ENCODE measurements around the gene BNIP1. TPM values are rescaled to one million over a fixed set of nuclear protein-coding genes. Genes with fewer than 3 reads are reported as not detected.
"Not testable (repeated sequence)": the region's sequence is repeated elsewhere in the genome, so short reads cannot be mapped to it uniquely, and the experiment has no call there.

BNIP1 gene
- total and polyA plus RNA-seq, 2 experiments from 2014 or later: 13.7 to 14.1 TPM

GRCh38 chr5:173148354-173148753 is 4.0 kb downstream of the BNIP1 start:
- in situ Hi-C loops (cut with MboI): loop anchor here (10.0 to 25.0 kb wide), 2 partner anchors 164 to 436 kb away; partner anchors contain the start of gene ATP6V0E1
- Histone ChIP-seq H3K4me3 (no peak overlapping the region), H3K4me2 (ENCODE audit: unreplicated experiment) (no peak overlapping the region), H3K4me1 (ENCODE audit: insufficient read depth) (no peaks in the 10 kb centered on the region), H3K79me2 (ENCODE audit: insufficient read depth) (no peaks in the 10 kb centered on the region), H3F3A (ENCODE audit: insufficient read depth) (no peaks in the 10 kb centered on the region), H4K20me1 (ENCODE audit: insufficient read depth) (no peaks in the 10 kb centered on the region), H3K36me3 (ENCODE audit: low read depth) (peaks cover 21% of the 10 kb centered on the region), H3K27me3 (replicated peaks; ENCODE audit: insufficient read depth) (no peaks in the 10 kb centered on the region), H2AFZ (no peak overlapping the region), H3K9ac (no peak overlapping the region), H3K27ac (no peak overlapping the region), H3K9me3 (ENCODE audit: low read depth) (no peaks in the 10 kb centered on the region), H3K9me2 (ENCODE audit: insufficient read depth) (no peaks in the 10 kb centered on the region)
- WGBS, 2 experiments (ENCODE audit: low coverage in 1 of 2, low lambda C conversion rate in 2 of 2, missing lambda C conversion rate in 2 of 2): 68 to 82% methylated on average over 2 of the region's 2 CpGs
- DNase-seq: no peak
- TF ChIP-seq EZH2 (IDR thresholded peaks at IDR 0.05; ENCODE audit: insufficient read depth, poor library complexity, severe bottlenecking) (no peak), EZH2phosphoT487 (IDR thresholded peaks at IDR 0.05; ENCODE audit: insufficient read depth, low read depth) (no peak)

- no peak overlapping the region for H3K9ac ChIP-seq
- no peaks in the 10 kb centered on the region for H3K9me2 ChIP-seq (ENCODE audit: insufficient read depth)
- no peaks in the 10 kb centered on the region for H4K20me1 ChIP-seq (ENCODE audit: insufficient read depth)
- DNase-seq: no peak
- H3K4me2 ChIP-seq (ENCODE audit: unreplicated experiment): no peak overlapping the region
- in situ Hi-C loops (cut with MboI): loop anchor here (25.0 kb wide), 1 partner anchor 435 kb away; no protein-coding TSS in a partner anchor
- H3K4me3 ChIP-seq: no peak overlapping the region
- no peaks in the 10 kb centered on the region for H3K27me3 ChIP-seq (replicated peaks; ENCODE audit: insufficient read depth)
- H3K9me3 ChIP-seq (ENCODE audit: low read depth): no peaks in the 10 kb centered on the region
- TF ChIP-seq EZH2 (IDR thresholded peaks at IDR 0.05; ENCODE audit: insufficient read depth, poor library complexity, severe bottlenecking) (no peak), EZH2phosphoT487 (IDR thresholded peaks at IDR 0.05; ENCODE audit: insufficient read depth, low read depth) (no peak)
- H3K79me2 ChIP-seq (ENCODE audit: insufficient read depth): no peaks in the 10 kb centered on the region
- 91 to 93% methylated on average over 5 of the region's 5 CpGs for WGBS, 2 experiments (ENCODE audit: low coverage in 1 of 2, low lambda C conversion rate in 2 of 2, missing lambda C conversion rate in 2 of 2)
- no peaks in the 10 kb centered on the region for H3K4me1 ChIP-seq (ENCODE audit: insufficient read depth)
- no peak overlapping the region for H2AFZ ChIP-seq
- H3F3A ChIP-seq (ENCODE audit: insufficient read depth): no peaks in the 10 kb centered on the region
- peaks cover 28% of the 10 kb centered on the region for H3K36me3 ChIP-seq (ENCODE audit: low read depth)
- H3K27ac ChIP-seq: no peak overlapping the region
Measured at GRCh38 chr5:173152547-173152946, 8.2 kb downstream of the BNIP1 start.

GRCh38 chr5:173153842-173154241 is 9.5 kb downstream of the BNIP1 start:
- 87 to 95% methylated on average over 7 of the region's 7 CpGs for WGBS, 2 experiments (ENCODE audit: low coverage in 1 of 2, low lambda C conversion rate in 2 of 2, missing lambda C conversion rate in 2 of 2)
- Histone ChIP-seq H3K79me2 (ENCODE audit: insufficient read depth) (no peaks in the 10 kb centered on the region), H3K27ac (no peak overlapping the region), H3K4me2 (ENCODE audit: unreplicated experiment) (no peak overlapping the region), H3K4me3 (no peak overlapping the region), H2AFZ (no peak overlapping the region), H3K4me1 (ENCODE audit: insufficient read depth) (no peaks in the 10 kb centered on the region), H3K27me3 (replicated peaks; ENCODE audit: insufficient read depth) (no peaks in the 10 kb centered on the region), H3K36me3 (ENCODE audit: low read depth) (peaks cover 23% of the 10 kb centered on the region), H3K9ac (no peak overlapping the region), H3F3A (ENCODE audit: insufficient read depth) (no peaks in the 10 kb centered on the region), H3K9me2 (ENCODE audit: insufficient read depth) (no peaks in the 10 kb centered on the region), H4K20me1 (ENCODE audit: insufficient read depth) (no peaks in the 10 kb centered on the region), H3K9me3 (ENCODE audit: low read depth) (no peaks in the 10 kb centered on the region)
- TF ChIP-seq EZH2phosphoT487 (IDR thresholded peaks at IDR 0.05; ENCODE audit: insufficient read depth, low read depth) (no peak), EZH2 (IDR thresholded peaks at IDR 0.05; ENCODE audit: insufficient read depth, poor library complexity, severe bottlenecking) (no peak)
- in situ Hi-C loops (cut with MboI): loop anchor here (25.0 kb wide), 1 partner anchor 433 kb away; no protein-coding TSS in a partner anchor
- DNase-seq: no peak

GRCh38 chr5:173154619-173155018 is 10.3 kb downstream of the BNIP1 start:
- H3K36me3 ChIP-seq (ENCODE audit: low read depth): peaks cover 20% of the 10 kb centered on the region
- H4K20me1 ChIP-seq (ENCODE audit: insufficient read depth); H3K4me2 ChIP-seq (ENCODE audit: unreplicated experiment); H3K4me1 ChIP-seq (ENCODE audit: insufficient read depth); H3K4me3 ChIP-seq; H3K27ac ChIP-seq; H3K9ac ChIP-seq; H3K9me2 ChIP-seq (ENCODE audit: insufficient read depth); H3K27me3 ChIP-seq (replicated peaks; ENCODE audit: insufficient read depth); H3K79me2 ChIP-seq (ENCODE audit: insufficient read depth); H3F3A ChIP-seq (ENCODE audit: insufficient read depth); H2AFZ ChIP-seq; H3K9me3 ChIP-seq (ENCODE audit: low read depth); DNase-seq: not testable (repeated sequence)
- in situ Hi-C loops (cut with MboI): loop anchor here (25.0 kb wide), 1 partner anchor 433 kb away; no protein-coding TSS in a partner anchor
- 94 to 97% methylated on average over 5 of the region's 5 CpGs for WGBS, 2 experiments (ENCODE audit: low coverage in 1 of 2, low lambda C conversion rate in 2 of 2, missing lambda C conversion rate in 2 of 2)

- Histone ChIP-seq H3F3A (ENCODE audit: insufficient read depth) (no peaks in the 10 kb centered on the region), H3K9me3 (ENCODE audit: low read depth) (no peaks in the 10 kb centered on the region), H3K4me3 (no peak overlapping the region), H2AFZ (no peak overlapping the region), H3K9ac (no peak overlapping the region), H3K9me2 (ENCODE audit: insufficient read depth) (no peaks in the 10 kb centered on the region), H3K27ac (no peak overlapping the region), H4K20me1 (ENCODE audit: insufficient read depth) (no peaks in the 10 kb centered on the region), H3K36me3 (ENCODE audit: low read depth) (peaks cover 18% of the 10 kb centered on the region), H3K27me3 (replicated peaks; ENCODE audit: insufficient read depth) (no peaks in the 10 kb centered on the region), H3K79me2 (ENCODE audit: insufficient read depth) (no peaks in the 10 kb centered on the region), H3K4me1 (ENCODE audit: insufficient read depth) (no peaks in the 10 kb centered on the region), H3K4me2 (ENCODE audit: unreplicated experiment) (no peak overlapping the region)
- whole genome bisulfite sequencing, 2 experiments (ENCODE audit: low coverage in 1 of 2, low lambda C conversion rate in 2 of 2, missing lambda C conversion rate in 2 of 2): 48 to 52% methylated on average over 2 of the region's 2 CpGs
- TF ChIP-seq EZH2 (IDR thresholded peaks at IDR 0.05; ENCODE audit: insufficient read depth, poor library complexity, severe bottlenecking) (no peak), EZH2phosphoT487 (IDR thresholded peaks at IDR 0.05; ENCODE audit: insufficient read depth, low read depth) (no peak)
- in situ Hi-C loops (cut with MboI): loop anchor here (25.0 kb wide), 1 partner anchor 431 kb away; no protein-coding TSS in a partner anchor
- no peak for DNase-seq
Measured at GRCh38 chr5:173155912-173156311, 11.6 kb downstream of the BNIP1 start.

All from GM23248 (cell line).